Parathyroid adenoma (tissue), 2 donors: ENCODE data around the gene PTPRD.

Source experiments
- H2AFZ ChIP-seq: fragments of 300-600 bp; sonication (generic); one replicate; pipeline ENCODE4 v1.7.0; 2017; ENCODE audit warnings: antibody characterized with exemption, mild to moderate bottlenecking
- H3K27ac ChIP-seq: fragments of 300-600 bp; sonication (generic); one replicate; pipeline ENCODE4 v1.7.0; 2017
- H3K27me3 ChIP-seq: fragments of 300-600 bp; sonication (generic); one replicate; pipeline ENCODE4 v1.7.0; 2017; ENCODE audit warnings: low read length; ENCODE audit not compliant: control insufficient read depth, insufficient read depth
- H3K36me3 ChIP-seq: fragments of 300-600 bp; sonication (generic); one replicate; pipeline ENCODE4 v1.7.0; 2017; ENCODE audit warnings: low read length; ENCODE audit not compliant: control insufficient read depth, insufficient read depth
- H3K4me1 ChIP-seq: fragments of 300-600 bp; sonication (generic); one replicate; pipeline ENCODE4 v1.7.0; 2017; ENCODE audit warnings: control low read depth
- H3K4me2 ChIP-seq: fragments of 300-600 bp; sonication (generic); one replicate; pipeline ENCODE4 v1.7.0; 2017; ENCODE audit warnings: low read length
- H3K4me3 ChIP-seq: fragments of 300-600 bp; sonication (generic); one replicate; pipeline ENCODE4 v1.7.0; 2017; ENCODE audit warnings: low read depth, low read length
- H3K79me2 ChIP-seq: fragments of 300-600 bp; sonication (generic); one replicate; pipeline ENCODE4 v1.7.0; 2017; ENCODE audit warnings: control low read depth
- H3K9ac ChIP-seq: fragments of 300-600 bp; sonication (generic); one replicate; pipeline ENCODE4 v1.7.0; 2017; ENCODE audit warnings: mild to moderate bottlenecking
- H3K9me3 ChIP-seq: fragments of 300-600 bp; sonication (generic); one replicate; pipeline ENCODE4 v1.7.0; 2017; ENCODE audit warnings: low read length; ENCODE audit not compliant: control insufficient read depth
- CTCF ChIP-seq: fragments of 300-600 bp; sonication (generic); IDR thresholded peaks from one replicate; pipeline ENCODE4 v1.7.0; 2017; ENCODE audit warnings: antibody characterized with exemption, mild to moderate bottlenecking
- donor health status: primary hyperparathyroidism.

PTPRD gene

GRCh38 chr9:8604201-8604600 is 2008.6 kb downstream of the PTPRD start:
- no peak overlapping the region for H3K27ac ChIP-seq
- no peaks in the 10 kb centered on the region for H3K79me2 ChIP-seq

GRCh38 chr9:8600914-8601680 is 2011.7 kb downstream of the PTPRD start:
- H3K79me2 ChIP-seq, result no peaks in the 10 kb centered on the region
- no peaks in the 10 kb centered on the region for H3K27me3 ChIP-seq
- H3K36me3 ChIP-seq, result no peaks in the 10 kb centered on the region
- H2AFZ ChIP-seq, result no peak overlapping the region
- H3K9ac ChIP-seq, result no peak overlapping the region
- no peak overlapping the region for H3K27ac ChIP-seq
- H3K4me3 ChIP-seq, result no peak overlapping the region
- H3K4me1 ChIP-seq, result no peaks in the 10 kb centered on the region
- no peaks in the 10 kb centered on the region for H3K9me3 ChIP-seq
- TF ChIP-seq CTCF, result no peak
- no peak overlapping the region for H3K4me2 ChIP-seq

More at GRCh38 chr9:8604201-8604600, 2008.6 kb downstream of the PTPRD start:
- no peak for TF ChIP-seq CTCF
- Histone ChIP-seq H3K27me3 (no peaks in the 10 kb centered on the region), H3K4me2 (no peak overlapping the region), H2AFZ (no peak overlapping the region), H3K9ac (no peak overlapping the region), H3K9me3 (no peaks in the 10 kb centered on the region), H3K36me3 (no peaks in the 10 kb centered on the region), H3K4me3 (no peak overlapping the region), H3K4me1 (no peaks in the 10 kb centered on the region)

GRCh38 chr9:8599937-8600336 is 2012.9 kb downstream of the PTPRD start:
- Histone ChIP-seq H2AFZ (no peak overlapping the region), H3K27me3 (no peaks in the 10 kb centered on the region), H3K9me3 (no peaks in the 10 kb centered on the region), H3K4me1 (no peaks in the 10 kb centered on the region), H3K79me2 (no peaks in the 10 kb centered on the region), H3K36me3 (no peaks in the 10 kb centered on the region), H3K9ac (no peak overlapping the region), H3K27ac (no peak overlapping the region), H3K4me2 (no peak overlapping the region), H3K4me3 (no peak overlapping the region)
- TF ChIP-seq CTCF, result no peak

- Histone ChIP-seq H2AFZ (no peak overlapping the region), H3K9ac (no peak overlapping the region), H3K4me1 (no peaks in the 10 kb centered on the region), H3K27me3 (no peaks in the 10 kb centered on the region), H3K4me2 (no peak overlapping the region), H3K27ac (no peak overlapping the region), H3K36me3 (no peaks in the 10 kb centered on the region), H3K79me2 (no peaks in the 10 kb centered on the region), H3K4me3 (no peak overlapping the region), H3K9me3 (no peaks in the 10 kb centered on the region)
- no peak for TF ChIP-seq CTCF
These were observed 2023.3 kb downstream of the PTPRD start for GRCh38 chr9:8589476-8589875.

- Histone ChIP-seq H3K4me1 (no peaks in the 10 kb centered on the region), H3K27ac (no peak overlapping the region), H3K4me2 (no peak overlapping the region), H3K79me2 (no peaks in the 10 kb centered on the region), H3K9me3 (no peaks in the 10 kb centered on the region), H2AFZ (no peak overlapping the region), H3K4me3 (no peak overlapping the region), H3K27me3 (no peaks in the 10 kb centered on the region), H3K9ac (no peak overlapping the region), H3K36me3 (no peaks in the 10 kb centered on the region)
- TF ChIP-seq CTCF, result no peak
These were observed 2027.8 kb downstream of the PTPRD start for GRCh38 chr9:8585036-8585435.
